HEK293 (cell line): Measurements from ENCODE around the gene EPSTI1.

Experiments
- CTCF ChIA-PET: fragments of 350-600 bp; formaldehyde crosslinking; extraction: SDS; loops from one replicate; lab custom pipeline; 2021; ENCODE audit warnings: antibody characterized with exemption; lab: Yijun Ruan, JAX
- POLR2A ChIA-PET: fragments of 300-600 bp; formaldehyde crosslinking; extraction: SDS; loops from one replicate; lab custom pipeline; 2020; ENCODE audit warnings: antibody characterized with exemption, inconsistent platforms; lab: Yijun Ruan, JAX
- H3K27ac ChIP-seq: fragments of 200-500 bp; sonication (Bioruptor generic); 2 replicates; pipeline ENCODE4 v1.5.1; 2014; ENCODE audit warnings: low read depth, low read length, control low read depth, inconsistent platforms; ENCODE audit errors: extremely low read depth
- H3K36me3 ChIP-seq, 2 experiments: fragments of 200-500 bp in 1 of 2; sonication (Bioruptor generic) in 1 of 2; 1 replicate in 1 of 2; 2 replicates in 1 of 2; pipeline ENCODE4 v1.5.1; 2014 to 2017; ENCODE audit warnings: inconsistent platforms in 2 of 2, low read length in 2 of 2; ENCODE audit not compliant: control insufficient read depth in 2 of 2, insufficient read depth in 1 of 2
- H3K4me1 ChIP-seq: fragments of 200-500 bp; sonication (Bioruptor generic); 2 replicates; pipeline ENCODE4 v1.5.1; 2014; ENCODE audit warnings: mild to moderate bottlenecking, low read length, inconsistent platforms; ENCODE audit not compliant: control insufficient read depth, insufficient read depth
- H3K4me3 ChIP-seq: 2 replicates; pipeline ENCODE4 v1.5.1; 2011; ENCODE audit warnings: low read depth, mild to moderate bottlenecking, control low read depth, low read length, moderate library complexity
- H3K9me3 ChIP-seq: fragments of 200-500 bp; sonication (Bioruptor generic); 2 replicates; pipeline ENCODE4 v1.5.1; 2014; ENCODE audit warnings: low read depth, low read length, inconsistent platforms; ENCODE audit not compliant: control insufficient read depth, insufficient read depth
- GFI1B ChIP-seq: fragments of 450-650 bp; formaldehyde crosslinking; IDR thresholded peaks from 2 replicates; pipeline ENCODE4 v1.5.1; 2016; ENCODE audit warnings: missing biosample characterization, missing genetic modification characterization
- IKZF3 ChIP-seq: fragments of 450-650 bp; IDR thresholded peaks from 2 replicates; pipeline ENCODE4 v1.5.0; 2018; ENCODE audit warnings: missing biosample characterization, mild to moderate bottlenecking, missing genetic modification characterization, moderate library complexity
- MZF1 ChIP-seq: fragments of 450-650 bp; formaldehyde crosslinking; IDR thresholded peaks from 2 replicates; pipeline ENCODE4 v1.5.1; 2017; ENCODE audit warnings: missing biosample characterization, missing genetic modification characterization, borderline replicate concordance
- ZBTB20 ChIP-seq: fragments of 450-650 bp; formaldehyde crosslinking; IDR thresholded peaks from 2 replicates; pipeline ENCODE4 v1.5.1; 2016; ENCODE audit warnings: missing biosample characterization, missing genetic modification characterization
- ZNF132 ChIP-seq: fragments of 450-650 bp; formaldehyde crosslinking; IDR thresholded peaks from 2 replicates; pipeline ENCODE4 v1.5.1; 2017; ENCODE audit warnings: missing biosample characterization, missing genetic modification characterization, borderline replicate concordance
- ZNF157 ChIP-seq: fragments of 450-650 bp; formaldehyde crosslinking; IDR thresholded peaks from 2 replicates; pipeline ENCODE4 v1.5.1; 2016; ENCODE audit warnings: missing biosample characterization, missing genetic modification characterization
- ZNF184 ChIP-seq: fragments of 450-650 bp; IDR thresholded peaks from 2 replicates; pipeline ENCODE4 v1.5.1; 2018; ENCODE audit warnings: missing biosample characterization, mild to moderate bottlenecking, missing genetic modification characterization
- ZNF223 ChIP-seq: fragments of 450-650 bp; formaldehyde crosslinking; IDR thresholded peaks from 2 replicates; pipeline ENCODE4 v1.5.1; 2016; ENCODE audit warnings: missing biosample characterization, missing genetic modification characterization
- ZNF274 ChIP-seq, 2 experiments: fragments of 200-500 bp in 1 of 2; fragments of 450-650 bp in 1 of 2; sonication (Bioruptor generic) in 1 of 2; formaldehyde crosslinking in 1 of 2; IDR thresholded peaks; 2 replicates each; pipeline versions ENCODE4 v1.5.1 to v1.6.1; 2014 to 2016; ENCODE audit warnings: borderline replicate concordance in 1 of 2, inconsistent platforms in 1 of 2, low read length in 1 of 2, missing biosample characterization in 1 of 2, missing genetic modification characterization in 1 of 2
- ZNF362 ChIP-seq: fragments of 450-650 bp; formaldehyde crosslinking; IDR thresholded peaks from 2 replicates; pipeline ENCODE4 v1.5.1; 2016; ENCODE audit warnings: missing biosample characterization, missing genetic modification characterization
- ZNF366 ChIP-seq: fragments of 450-650 bp; formaldehyde crosslinking; conservative IDR thresholded peaks from 2 replicates; pipeline ENCODE4 v1.5.1; 2016; ENCODE audit warnings: missing biosample characterization, missing genetic modification characterization
- ZNF37A ChIP-seq: fragments of 450-650 bp; IDR thresholded peaks from 2 replicates; pipeline ENCODE4 v1.5.1; 2018; ENCODE audit warnings: missing biosample characterization, missing genetic modification characterization
- ZNF394 ChIP-seq: fragments of 450-650 bp; formaldehyde crosslinking; IDR thresholded peaks from 2 replicates; pipeline ENCODE4 v1.5.1; 2016; ENCODE audit warnings: missing biosample characterization, missing genetic modification characterization, mild to moderate bottlenecking, moderate library complexity, borderline replicate concordance
- ZNF596 ChIP-seq: fragments of 450-650 bp; IDR thresholded peaks from 2 replicates; pipeline ENCODE4 v1.5.0; 2018; ENCODE audit warnings: missing biosample characterization, mild to moderate bottlenecking, missing genetic modification characterization, moderate library complexity
- ZNF670 ChIP-seq: fragments of 450-650 bp; formaldehyde crosslinking; IDR thresholded peaks from 2 replicates; pipeline ENCODE4 v1.5.1; 2016; ENCODE audit warnings: missing biosample characterization, missing genetic modification characterization, low read depth
- TF ChIP-seq, protein P1 (sequence below): fragments of 450-650 bp; formaldehyde crosslinking; conservative IDR thresholded peaks from 2 replicates; pipeline ENCODE4 v1.5.1; 2016; ENCODE audit warnings: low read depth, missing biosample characterization, missing genetic modification characterization
- TF ChIP-seq, protein P2 (sequence below): fragments of 450-650 bp; formaldehyde crosslinking; IDR thresholded peaks from 2 replicates; pipeline ENCODE4 v1.5.1; 2016; ENCODE audit warnings: missing biosample characterization, missing genetic modification characterization
- TF ChIP-seq, protein P3 (sequence below): fragments of 450-650 bp; formaldehyde crosslinking; IDR thresholded peaks from 2 replicates; pipeline ENCODE4 v1.5.1; 2016; ENCODE audit warnings: missing biosample characterization, missing genetic modification characterization
- TF ChIP-seq, protein P4 (sequence below): IDR thresholded peaks from 2 replicates; pipeline ENCODE4 v1.6.1; 2011; ENCODE audit warnings: mild to moderate bottlenecking, low read depth, low read length, borderline replicate concordance

Gene EPSTI1

GRCh38 chr13:42965281-42965680 lies 26.8 kb downstream of the EPSTI1 start:
- ChIA-PET CTCF (interaction anchor here (0.7 kb wide), 1 partner anchor 21 kb away, joined by 3 read pairs; no protein-coding TSS in a partner anchor), POLR2A (no interaction called here)
- no peak for TF ChIP-seq ZNF394
- TF ChIP-seq ZNF362 (tag by site-specific recombination): no peak
- no peak for TF ChIP-seq ZNF223 (tag by site-specific recombination)
- TF ChIP-seq ZNF596: no peak
- TF ChIP-seq ZNF366 (tag by site-specific recombination): no peak
- TF ChIP-seq, protein P1, sequence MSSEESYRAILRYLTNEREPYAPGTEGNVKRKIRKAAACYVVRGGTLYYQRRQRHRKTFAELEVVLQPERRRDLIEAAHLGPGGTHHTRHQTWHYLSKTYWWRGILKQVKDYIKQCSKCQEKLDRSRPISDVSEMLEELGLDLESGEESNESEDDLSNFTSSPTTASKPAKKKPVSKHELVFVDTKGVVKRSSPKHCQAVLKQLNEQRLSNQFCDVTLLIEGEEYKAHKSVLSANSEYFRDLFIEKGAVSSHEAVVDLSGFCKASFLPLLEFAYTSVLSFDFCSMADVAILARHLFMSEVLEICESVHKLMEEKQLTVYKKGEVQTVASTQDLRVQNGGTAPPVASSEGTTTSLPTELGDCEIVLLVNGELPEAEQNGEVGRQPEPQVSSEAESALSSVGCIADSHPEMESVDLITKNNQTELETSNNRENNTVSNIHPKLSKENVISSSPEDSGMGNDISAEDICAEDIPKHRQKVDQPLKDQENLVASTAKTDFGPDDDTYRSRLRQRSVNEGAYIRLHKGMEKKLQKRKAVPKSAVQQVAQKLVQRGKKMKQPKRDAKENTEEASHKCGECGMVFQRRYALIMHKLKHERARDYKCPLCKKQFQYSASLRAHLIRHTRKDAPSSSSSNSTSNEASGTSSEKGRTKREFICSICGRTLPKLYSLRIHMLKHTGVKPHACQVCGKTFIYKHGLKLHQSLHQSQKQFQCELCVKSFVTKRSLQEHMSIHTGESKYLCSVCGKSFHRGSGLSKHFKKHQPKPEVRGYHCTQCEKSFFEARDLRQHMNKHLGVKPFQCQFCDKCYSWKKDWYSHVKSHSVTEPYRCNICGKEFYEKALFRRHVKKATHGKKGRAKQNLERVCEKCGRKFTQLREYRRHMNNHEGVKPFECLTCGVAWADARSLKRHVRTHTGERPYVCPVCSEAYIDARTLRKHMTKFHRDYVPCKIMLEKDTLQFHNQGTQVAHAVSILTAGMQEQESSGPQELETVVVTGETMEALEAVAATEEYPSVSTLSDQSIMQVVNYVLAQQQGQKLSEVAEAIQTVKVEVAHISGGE (tag by site-specific recombination): no peak
- TF ChIP-seq ZNF670 (tag by site-specific recombination): no peak
- TF ChIP-seq ZBTB20 (tag by site-specific recombination): no peak
- no peak for TF ChIP-seq ZNF157 (tag by site-specific recombination)
- TF ChIP-seq, protein P2, sequence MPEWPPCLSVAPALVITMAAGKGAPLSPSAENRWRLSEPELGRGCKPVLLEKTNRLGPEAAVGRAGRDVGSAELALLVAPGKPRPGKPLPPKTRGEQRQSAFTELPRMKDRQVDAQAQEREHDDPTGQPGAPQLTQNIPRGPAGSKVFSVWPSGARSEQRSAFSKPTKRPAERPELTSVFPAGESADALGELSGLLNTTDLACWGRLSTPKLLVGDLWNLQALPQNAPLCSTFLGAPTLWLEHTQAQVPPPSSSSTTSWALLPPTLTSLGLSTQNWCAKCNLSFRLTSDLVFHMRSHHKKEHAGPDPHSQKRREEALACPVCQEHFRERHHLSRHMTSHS (tag by site-specific recombination): no peak
- no peak for TF ChIP-seq ZNF184 (tag by site-specific recombination)
- TF ChIP-seq, protein P3, sequence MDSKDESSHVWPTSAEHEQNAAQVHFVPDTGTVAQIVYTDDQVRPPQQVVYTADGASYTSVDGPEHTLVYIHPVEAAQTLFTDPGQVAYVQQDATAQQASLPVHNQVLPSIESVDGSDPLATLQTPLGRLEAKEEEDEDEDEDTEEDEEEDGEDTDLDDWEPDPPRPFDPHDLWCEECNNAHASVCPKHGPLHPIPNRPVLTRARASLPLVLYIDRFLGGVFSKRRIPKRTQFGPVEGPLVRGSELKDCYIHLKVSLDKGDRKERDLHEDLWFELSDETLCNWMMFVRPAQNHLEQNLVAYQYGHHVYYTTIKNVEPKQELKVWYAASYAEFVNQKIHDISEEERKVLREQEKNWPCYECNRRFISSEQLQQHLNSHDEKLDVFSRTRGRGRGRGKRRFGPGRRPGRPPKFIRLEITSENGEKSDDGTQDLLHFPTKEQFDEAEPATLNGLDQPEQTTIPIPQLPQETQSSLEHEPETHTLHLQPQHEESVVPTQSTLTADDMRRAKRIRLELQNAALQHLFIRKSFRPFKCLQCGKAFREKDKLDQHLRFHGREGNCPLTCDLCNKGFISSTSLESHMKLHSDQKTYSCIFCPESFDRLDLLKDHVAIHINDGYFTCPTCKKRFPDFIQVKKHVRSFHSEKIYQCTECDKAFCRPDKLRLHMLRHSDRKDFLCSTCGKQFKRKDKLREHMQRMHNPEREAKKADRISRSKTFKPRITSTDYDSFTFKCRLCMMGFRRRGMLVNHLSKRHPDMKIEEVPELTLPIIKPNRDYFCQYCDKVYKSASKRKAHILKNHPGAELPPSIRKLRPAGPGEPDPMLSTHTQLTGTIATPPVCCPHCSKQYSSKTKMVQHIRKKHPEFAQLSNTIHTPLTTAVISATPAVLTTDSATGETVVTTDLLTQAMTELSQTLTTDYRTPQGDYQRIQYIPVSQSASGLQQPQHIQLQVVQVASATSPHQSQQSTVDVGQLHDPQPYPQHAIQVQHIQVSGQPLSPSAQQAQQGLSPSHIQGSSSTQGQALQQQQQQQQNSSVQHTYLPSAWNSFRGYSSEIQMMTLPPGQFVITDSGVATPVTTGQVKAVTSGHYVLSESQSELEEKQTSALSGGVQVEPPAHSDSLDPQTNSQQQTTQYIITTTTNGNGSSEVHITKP: no peak
- no peak for TF ChIP-seq GFI1B (tag by site-specific recombination)

DNA sequence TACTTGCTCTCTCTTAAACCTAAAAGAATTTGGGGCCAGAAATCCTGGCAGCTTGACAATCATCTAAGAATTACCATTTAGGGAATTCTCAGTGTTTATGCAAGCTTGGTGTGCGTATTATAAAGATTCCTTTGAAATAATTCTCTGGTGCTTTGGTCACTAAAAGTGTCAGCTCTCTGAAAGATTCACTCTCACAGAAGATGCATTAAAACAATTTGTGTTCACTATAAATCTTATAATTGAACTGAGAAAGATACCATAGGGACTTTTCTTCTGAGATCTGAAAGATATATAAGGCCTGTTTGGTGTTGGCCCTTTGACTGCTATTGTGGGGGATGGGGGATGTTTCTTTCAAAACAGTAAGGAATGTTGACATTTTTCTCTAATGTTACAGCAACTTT lies 27.3 kb downstream of the EPSTI1 start:
- H3K27ac ChIP-seq: no peak overlapping the region
- H3K9me3 ChIP-seq: no peaks in the 10 kb centered on the region
- H3K36me3 ChIP-seq: no peaks in the 10 kb centered on the region
- H3K4me3 ChIP-seq: no peak overlapping the region
- no peak for TF ChIP-seq ZNF37A (tag by site-specific recombination)
- TF ChIP-seq MZF1 (tag by site-specific recombination): no peak
- no peak for TF ChIP-seq ZNF274 (IDR thresholded peaks at IDR 0.05; ENCODE audit: low read length)
- no peak for TF ChIP-seq ZNF274 (tag by site-specific recombination; IDR thresholded peaks at IDR 0.05; ENCODE audit: borderline replicate concordance)
- TF ChIP-seq IKZF3 (tag by site-specific recombination): no peak
- TF ChIP-seq, protein P4, sequence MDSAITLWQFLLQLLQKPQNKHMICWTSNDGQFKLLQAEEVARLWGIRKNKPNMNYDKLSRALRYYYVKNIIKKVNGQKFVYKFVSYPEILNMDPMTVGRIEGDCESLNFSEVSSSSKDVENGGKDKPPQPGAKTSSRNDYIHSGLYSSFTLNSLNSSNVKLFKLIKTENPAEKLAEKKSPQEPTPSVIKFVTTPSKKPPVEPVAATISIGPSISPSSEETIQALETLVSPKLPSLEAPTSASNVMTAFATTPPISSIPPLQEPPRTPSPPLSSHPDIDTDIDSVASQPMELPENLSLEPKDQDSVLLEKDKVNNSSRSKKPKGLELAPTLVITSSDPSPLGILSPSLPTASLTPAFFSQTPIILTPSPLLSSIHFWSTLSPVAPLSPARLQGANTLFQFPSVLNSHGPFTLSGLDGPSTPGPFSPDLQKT: no peak
- TF ChIP-seq ZNF132 (tag by site-specific recombination): no peak
- H3K4me1 ChIP-seq: no peaks in the 10 kb centered on the region
- ChIA-PET POLR2A (no interaction called here), CTCF (interaction anchor here (0.7 kb wide), 1 partner anchor 21 kb away, joined by 3 read pairs; no protein-coding TSS in a partner anchor)

More at GRCh38 chr13:42965281-42965680, 26.8 kb downstream of the EPSTI1 start:
- Histone ChIP-seq H3K27ac (no peak overlapping the region), H3K4me3 (no peak overlapping the region), H3K9me3 (no peaks in the 10 kb centered on the region), H3K36me3 (no peaks in the 10 kb centered on the region), H3K4me1 (no peaks in the 10 kb centered on the region)
